HFFc6 (cell line): ENCODE results near the gene RNF182. TPM values are rescaled to one million over a fixed set of nuclear protein-coding genes. Genes with fewer than 3 reads are reported as not detected.
"Not testable (repeated sequence)": the region's sequence is repeated elsewhere in the genome, so short reads cannot be mapped to it uniquely, and the experiment has no call there.

Source experiments
- DNase-seq: peaks from one replicate; pipeline ENCODE4 v3.0.0-alpha.2; 2018
- H3K27ac Mint-ChIP-seq: 2 replicates; pipeline ENCODE4 v1.8.0; 2020; ENCODE audit warnings: mild to moderate bottlenecking, mixed read lengths
- H3K27me3 Mint-ChIP-seq: 2 replicates; pipeline ENCODE4 v1.8.0; 2021; ENCODE audit warnings: mild to moderate bottlenecking, moderate library complexity, mixed read lengths; ENCODE audit not compliant: insufficient read depth
- H3K36me3 Mint-ChIP-seq: 2 replicates; pipeline ENCODE4 v1.8.0; 2021; ENCODE audit warnings: low read depth, mixed read lengths
- H3K4me1 Mint-ChIP-seq: 2 replicates; pipeline ENCODE4 v1.8.0; 2020; ENCODE audit warnings: low read depth, mixed read lengths
- H3K4me3 Mint-ChIP-seq: 2 replicates; pipeline ENCODE4 v1.8.0; 2020; ENCODE audit warnings: mild to moderate bottlenecking, moderate library complexity, mixed read lengths
- H3K9me3 Mint-ChIP-seq: 2 replicates; pipeline ENCODE4 v1.8.0; 2020; ENCODE audit warnings: mild to moderate bottlenecking, mixed read lengths
- CTCF ChIP-seq: fragments of 200-600 bp; sonication (generic); IDR thresholded peaks from 2 replicates; pipeline ENCODE4 v1.5.0; 2021; ENCODE audit warnings: antibody characterized with exemption, mild to moderate bottlenecking
- total RNA-seq, 6 experiments: library from RNA; stranded (reverse); fragmentation: NEBNext Ultra II Directional; extraction: Animal tissue kit (Norgen Biotek cat#: 25700); gene quantifications; 2 replicates in 1 of 6; 3 replicates in 5 of 6; pipeline ENCODE4 v1.2.3, GENCODE V29; 2021

Gene RNF182
- total RNA-seq, 6 experiments from 2014 or later, result 0.48 to 6.1 (median 0.84) TPM

GRCh38 chr6:13932785-13933184, 8.0 kb downstream of the RNF182 start:
- TF ChIP-seq CTCF, result no peak
- Mint-ChIP-seq H3K9me3 (no peaks in the 10 kb centered on the region), H3K4me1 (peaks cover 6% of the 10 kb centered on the region; the same call in 1 of the 2 replicates), H3K27ac (no peak overlapping the region), H3K4me3 (no peak overlapping the region), H3K36me3 (no peaks in the 10 kb centered on the region; the same call in 1 of the 2 replicates), H3K27me3 (no peaks in the 10 kb centered on the region; the same call in 1 of the 2 replicates)
- no peak for DNase-seq

- Mint-ChIP-seq H3K27ac (no peak overlapping the region), H3K4me1 (peaks cover 6% of the 10 kb centered on the region; the same call in 1 of the 2 replicates), H3K9me3 (no peaks in the 10 kb centered on the region), H3K4me3 (no peak overlapping the region), H3K36me3 (no peaks in the 10 kb centered on the region; the same call in 1 of the 2 replicates), H3K27me3 (no peaks in the 10 kb centered on the region; the same call in 1 of the 2 replicates)
- DNase-seq, result no peak
- no peak for TF ChIP-seq CTCF
These were observed 10.0 kb downstream of the RNF182 start for GRCh38 chr6:13934721-13935120.

GRCh38 chr6:13935190-13935880, 10.6 kb downstream of the RNF182 start:
- TF ChIP-seq CTCF, result no peak
- H3K27ac Mint-ChIP-seq, result no peak overlapping the region
- no peak for DNase-seq
- no peaks in the 10 kb centered on the region; the same call in 1 of the 2 replicates for H3K36me3 Mint-ChIP-seq
- no peaks in the 10 kb centered on the region; the same call in 1 of the 2 replicates for H3K27me3 Mint-ChIP-seq
- no peak overlapping the region for H3K4me3 Mint-ChIP-seq
- peaks cover 6% of the 10 kb centered on the region; the same call in 1 of the 2 replicates for H3K4me1 Mint-ChIP-seq
- H3K9me3 Mint-ChIP-seq, result no peaks in the 10 kb centered on the region

- H3K9me3 Mint-ChIP-seq, H3K4me3 Mint-ChIP-seq, DNase-seq, H3K27ac Mint-ChIP-seq, H3K27me3 Mint-ChIP-seq, H3K4me1 Mint-ChIP-seq, H3K36me3 Mint-ChIP-seq: not testable (repeated sequence)
These were observed 11.1 kb downstream of the RNF182 start for GRCh38 chr6:13935881-13936261.

GRCh38 chr6:13941902-13942301, 17.1 kb downstream of the RNF182 start:
- no peaks in the 10 kb centered on the region for H3K27me3 Mint-ChIP-seq
- H3K4me3 Mint-ChIP-seq, result no peak overlapping the region
- H3K9me3 Mint-ChIP-seq, result peaks cover 12% of the 10 kb centered on the region
- no peak overlapping the region for H3K27ac Mint-ChIP-seq
- H3K4me1 Mint-ChIP-seq, result peaks cover 5% of the 10 kb centered on the region; the same call in 1 of the 2 replicates
- DNase-seq, result no peak
- TF ChIP-seq CTCF, result no peak
- peaks cover 10% of the 10 kb centered on the region; the same call in 1 of the 2 replicates for H3K36me3 Mint-ChIP-seq

- H3K27me3 Mint-ChIP-seq, result no peaks in the 10 kb centered on the region
- H3K4me1 Mint-ChIP-seq, result peaks cover 12% of the 10 kb centered on the region; the same call in 1 of the 2 replicates
- TF ChIP-seq CTCF, result no peak
- no peak overlapping the region for H3K27ac Mint-ChIP-seq
- H3K36me3 Mint-ChIP-seq, result peaks cover 10% of the 10 kb centered on the region; the same call in 1 of the 2 replicates
- H3K4me3 Mint-ChIP-seq, result no peak overlapping the region
- DNase-seq, result no peak
- H3K9me3 Mint-ChIP-seq, result peaks cover 12% of the 10 kb centered on the region
These were observed 19.2 kb downstream of the RNF182 start for GRCh38 chr6:13943943-13944342.
